Osteoblast (primary cell): ENCODE measurements around the gene BAIAP2. TPM values are rescaled to one million over a fixed set of nuclear protein-coding genes. Genes with fewer than 3 reads are reported as not detected.

ENCODE experiments used
- DNase-seq: peaks from one replicate; pipeline ENCODE4 v3.0.0; 2011; ENCODE audit warnings: low spot score, mixed read lengths; ENCODE audit not compliant: insufficient read length; ENCODE audit errors: missing footprints
- H2AFZ ChIP-seq: 2 replicates; pipeline ENCODE4 v1.6.0; 2011; ENCODE audit warnings: mild to moderate bottlenecking, low read length
- H3K27ac ChIP-seq: 2 replicates; pipeline ENCODE4 v1.5.1; 2011; ENCODE audit warnings: mild to moderate bottlenecking, low read depth, low read length, moderate library complexity
- H3K27me3 ChIP-seq: 2 replicates; pipeline ENCODE4 v1.6.0; 2012; ENCODE audit warnings: mild to moderate bottlenecking, control low read depth, inconsistent platforms, low read length, moderate library complexity; ENCODE audit not compliant: insufficient read depth
- H3K36me3 ChIP-seq: 2 replicates; pipeline ENCODE4 v1.5.1; 2011; ENCODE audit warnings: mild to moderate bottlenecking, low read length, control low read depth, moderate library complexity; ENCODE audit not compliant: insufficient read depth
- H3K4me1 ChIP-seq: 2 replicates; pipeline ENCODE4 v1.5.1; 2011; ENCODE audit warnings: mild to moderate bottlenecking, low read length, control low read depth, moderate library complexity; ENCODE audit not compliant: insufficient read depth
- H3K4me2 ChIP-seq: 2 replicates; pipeline ENCODE4 v1.6.0; 2011; ENCODE audit warnings: mild to moderate bottlenecking, low read length; ENCODE audit not compliant: insufficient read depth
- H3K4me3 ChIP-seq: fragments of 200-600 bp; sonication (generic); 3 replicates; pipeline ENCODE4 v1.5.1; 2012; ENCODE audit warnings: mild to moderate bottlenecking, low read length, inconsistent platforms; ENCODE audit not compliant: insufficient read depth
- H3K79me2 ChIP-seq: 2 replicates; pipeline ENCODE4 v1.6.0; 2012; ENCODE audit warnings: mild to moderate bottlenecking, low read length, control low read depth, inconsistent platforms; ENCODE audit not compliant: insufficient read depth
- H3K9me3 ChIP-seq: 2 replicates; pipeline ENCODE4 v1.5.1; 2011; ENCODE audit warnings: low read depth, low read length, control low read depth
- H4K20me1 ChIP-seq: 2 replicates; pipeline ENCODE4 v1.6.0; 2012; ENCODE audit warnings: mild to moderate bottlenecking, low read length, control low read depth; ENCODE audit not compliant: insufficient read depth
- CTCF ChIP-seq: IDR thresholded peaks from 2 replicates; pipeline ENCODE4 v1.5.1; 2011; ENCODE audit warnings: mild to moderate bottlenecking, low read depth, low read length, moderate library complexity; ENCODE audit errors: extremely low read depth
- total RNA-seq: library from RNA; depleted of rRNA; stranded (reverse); fragments of >200 nt; gene quantifications from 2 replicates; pipeline ENCODE4 v1.2.3, GENCODE V29; 2012

BAIAP2 gene
- total RNA-seq, 1 donor = 15.6 TPM

GRCh38 chr17:81106716-81107115 lies 71.8 kb downstream of the BAIAP2 start:
- Histone ChIP-seq H4K20me1 (peaks cover 4% of the 10 kb centered on the region), H3K9me3 (no peaks in the 10 kb centered on the region), H2AFZ (no peak overlapping the region), H3K36me3 (peaks cover 8% of the 10 kb centered on the region), H3K4me3 (no peak overlapping the region), H3K4me2 (no peak overlapping the region), H3K27me3 (no peaks in the 10 kb centered on the region), H3K27ac (no peak overlapping the region), H3K79me2 (no peaks in the 10 kb centered on the region), H3K4me1 (no peaks in the 10 kb centered on the region)
- TF ChIP-seq CTCF = no peak
- DNase-seq = no peak

- H3K79me2 ChIP-seq = no peaks in the 10 kb centered on the region
Observed at GRCh38 chr17:81108220-81108619, 73.3 kb downstream of the BAIAP2 start.

GRCh38 chr17:81109957-81110356 lies 75.0 kb downstream of the BAIAP2 start:
- Histone ChIP-seq H3K4me3 (no peak overlapping the region), H4K20me1 (peaks cover 6% of the 10 kb centered on the region), H3K4me2 (no peak overlapping the region), H3K4me1 (no peaks in the 10 kb centered on the region), H3K27me3 (no peaks in the 10 kb centered on the region), H3K36me3 (no peaks in the 10 kb centered on the region), H3K9me3 (no peaks in the 10 kb centered on the region), H2AFZ (no peak overlapping the region), H3K27ac (no peak overlapping the region), H3K79me2 (no peaks in the 10 kb centered on the region)
- DNase-seq = no peak
- no peak for TF ChIP-seq CTCF

More at GRCh38 chr17:81108220-81108619, 73.3 kb downstream of the BAIAP2 start:
- Histone ChIP-seq H3K4me1 (no peaks in the 10 kb centered on the region), H3K9me3 (no peaks in the 10 kb centered on the region), H4K20me1 (peaks cover 6% of the 10 kb centered on the region), H3K4me3 (no peak overlapping the region), H3K27me3 (no peaks in the 10 kb centered on the region), H3K27ac (no peak overlapping the region), H3K4me2 (no peak overlapping the region), H3K36me3 (peaks cover 8% of the 10 kb centered on the region), H2AFZ (no peak overlapping the region)
- no peak for DNase-seq
- TF ChIP-seq CTCF = no peak

GRCh38 chr17:81110488-81111040 lies 75.6 kb downstream of the BAIAP2 start:
- H3K36me3 ChIP-seq = no peaks in the 10 kb centered on the region
- no peak for TF ChIP-seq CTCF
- no peak for DNase-seq
- no peaks in the 10 kb centered on the region for H3K4me1 ChIP-seq
- H3K9me3 ChIP-seq = no peaks in the 10 kb centered on the region
- peaks cover 3% of the 10 kb centered on the region for H4K20me1 ChIP-seq
- H3K79me2 ChIP-seq = no peaks in the 10 kb centered on the region
- no peak overlapping the region for H3K4me3 ChIP-seq
- no peaks in the 10 kb centered on the region for H3K27me3 ChIP-seq
- no peak overlapping the region for H3K4me2 ChIP-seq
- no peak overlapping the region for H3K27ac ChIP-seq
- no peak overlapping the region for H2AFZ ChIP-seq
